ENCODE results near the gene PDE4B.
"Not testable (repeated sequence)": the region's sequence is repeated elsewhere in the genome, so short reads cannot be mapped to it uniquely, and the experiment has no call there.

PDE4B gene

DNA sequence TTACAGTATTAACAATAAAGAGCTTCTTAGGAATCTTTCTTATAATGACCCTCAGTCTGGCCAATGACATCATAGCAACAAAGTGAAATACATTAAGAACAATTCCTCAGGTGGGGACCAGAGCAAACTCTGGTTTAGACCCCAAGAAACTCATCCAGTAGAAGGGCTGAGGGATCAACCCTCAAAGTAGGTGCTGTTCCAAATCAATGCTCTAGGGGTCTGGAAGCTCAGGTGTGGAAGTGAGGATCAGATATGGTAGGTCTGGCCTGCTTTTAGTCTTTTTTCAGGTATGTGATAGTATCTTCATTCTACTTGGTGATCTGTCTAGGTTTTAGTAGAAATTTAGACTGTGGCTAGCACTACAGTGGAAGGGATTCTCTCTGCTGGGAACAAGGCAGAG lies 291.7 kb downstream of the PDE4B start:
- Histone ChIP-seq H3K27ac (no peak overlapping the region), H3K4me1 (ENCODE audit: control insufficient read depth in 1 of 2, insufficient read depth in 1 of 2, low read depth in 1 of 2, low read length in 1 of 2) (no peaks in the 10 kb centered on the region), H3K9me3 (no peaks in the 10 kb centered on the region), H3K36me3 (no peaks in the 10 kb centered on the region), H3K27me3 (no peaks in the 10 kb centered on the region), H3K4me3 (ENCODE audit: low read depth in 1 of 2, low read length in 1 of 2) (no peak overlapping the region)
- TF ChIP-seq, protein P1, sequence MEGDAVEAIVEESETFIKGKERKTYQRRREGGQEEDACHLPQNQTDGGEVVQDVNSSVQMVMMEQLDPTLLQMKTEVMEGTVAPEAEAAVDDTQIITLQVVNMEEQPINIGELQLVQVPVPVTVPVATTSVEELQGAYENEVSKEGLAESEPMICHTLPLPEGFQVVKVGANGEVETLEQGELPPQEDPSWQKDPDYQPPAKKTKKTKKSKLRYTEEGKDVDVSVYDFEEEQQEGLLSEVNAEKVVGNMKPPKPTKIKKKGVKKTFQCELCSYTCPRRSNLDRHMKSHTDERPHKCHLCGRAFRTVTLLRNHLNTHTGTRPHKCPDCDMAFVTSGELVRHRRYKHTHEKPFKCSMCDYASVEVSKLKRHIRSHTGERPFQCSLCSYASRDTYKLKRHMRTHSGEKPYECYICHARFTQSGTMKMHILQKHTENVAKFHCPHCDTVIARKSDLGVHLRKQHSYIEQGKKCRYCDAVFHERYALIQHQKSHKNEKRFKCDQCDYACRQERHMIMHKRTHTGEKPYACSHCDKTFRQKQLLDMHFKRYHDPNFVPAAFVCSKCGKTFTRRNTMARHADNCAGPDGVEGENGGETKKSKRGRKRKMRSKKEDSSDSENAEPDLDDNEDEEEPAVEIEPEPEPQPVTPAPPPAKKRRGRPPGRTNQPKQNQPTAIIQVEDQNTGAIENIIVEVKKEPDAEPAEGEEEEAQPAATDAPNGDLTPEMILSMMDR (IDR thresholded peaks at IDR 0.05): no peak

DNA sequence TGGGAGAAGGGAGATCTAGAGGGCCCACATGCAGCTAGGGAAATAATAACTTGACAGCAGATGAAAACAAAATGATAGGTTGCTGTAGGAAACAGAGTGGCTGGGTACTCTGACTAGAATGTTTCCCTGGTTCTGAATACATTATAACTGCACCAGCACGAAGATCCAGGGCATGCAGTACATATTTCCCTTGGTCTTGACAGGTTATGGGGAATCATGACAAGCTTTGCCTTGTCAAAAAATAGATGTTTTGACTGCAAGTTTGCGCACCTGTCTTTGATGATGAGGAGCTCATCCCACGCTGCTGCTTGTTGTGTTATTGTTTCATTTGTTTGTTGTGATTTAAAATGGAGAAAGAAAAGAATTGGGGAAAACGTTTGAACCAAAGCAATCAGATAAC lies 292.9 kb downstream of the PDE4B start:
- H3K9me3 ChIP-seq: no peaks in the 10 kb centered on the region
- H3K27me3 ChIP-seq: no peaks in the 10 kb centered on the region
- H3K4me3 ChIP-seq (ENCODE audit: low read depth in 1 of 2, low read length in 1 of 2): no peak overlapping the region
- no peaks in the 10 kb centered on the region for H3K4me1 ChIP-seq (ENCODE audit: control insufficient read depth in 1 of 2, insufficient read depth in 1 of 2, low read depth in 1 of 2, low read length in 1 of 2)
- no peaks in the 10 kb centered on the region for H3K36me3 ChIP-seq
- TF ChIP-seq, protein P1 (IDR thresholded peaks at IDR 0.05): no peak
- H3K27ac ChIP-seq: no peak overlapping the region

DNA sequence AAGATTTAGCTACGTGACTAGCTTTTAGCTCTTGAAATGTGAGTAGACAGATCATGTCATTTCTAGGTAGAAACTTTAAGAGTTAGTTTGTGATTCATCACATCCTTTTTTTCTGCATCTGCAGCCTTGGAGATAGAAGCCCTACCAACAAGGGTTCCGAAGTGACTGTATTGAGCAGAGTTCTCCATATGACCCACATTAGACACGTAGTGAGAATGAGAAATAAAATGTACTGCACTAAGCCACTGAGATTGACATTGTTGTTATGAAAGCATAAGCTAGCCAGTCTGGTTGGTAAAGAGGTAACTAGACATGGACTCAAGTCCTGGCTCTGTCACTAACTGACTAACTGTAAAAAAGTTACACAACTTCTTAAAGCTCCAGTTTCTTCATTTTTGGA lies 296.1 kb downstream of the PDE4B start:
- no peak overlapping the region for H3K4me3 ChIP-seq (ENCODE audit: low read depth in 1 of 2, low read length in 1 of 2)
- TF ChIP-seq, protein P1 (IDR thresholded peaks at IDR 0.05): no peak
- H3K27me3 ChIP-seq: no peaks in the 10 kb centered on the region
- H3K4me1 ChIP-seq (ENCODE audit: control insufficient read depth in 1 of 2, insufficient read depth in 1 of 2, low read depth in 1 of 2, low read length in 1 of 2): no peaks in the 10 kb centered on the region
- H3K9me3 ChIP-seq: no peaks in the 10 kb centered on the region
- no peaks in the 10 kb centered on the region for H3K36me3 ChIP-seq
- no peak overlapping the region for H3K27ac ChIP-seq

DNA sequence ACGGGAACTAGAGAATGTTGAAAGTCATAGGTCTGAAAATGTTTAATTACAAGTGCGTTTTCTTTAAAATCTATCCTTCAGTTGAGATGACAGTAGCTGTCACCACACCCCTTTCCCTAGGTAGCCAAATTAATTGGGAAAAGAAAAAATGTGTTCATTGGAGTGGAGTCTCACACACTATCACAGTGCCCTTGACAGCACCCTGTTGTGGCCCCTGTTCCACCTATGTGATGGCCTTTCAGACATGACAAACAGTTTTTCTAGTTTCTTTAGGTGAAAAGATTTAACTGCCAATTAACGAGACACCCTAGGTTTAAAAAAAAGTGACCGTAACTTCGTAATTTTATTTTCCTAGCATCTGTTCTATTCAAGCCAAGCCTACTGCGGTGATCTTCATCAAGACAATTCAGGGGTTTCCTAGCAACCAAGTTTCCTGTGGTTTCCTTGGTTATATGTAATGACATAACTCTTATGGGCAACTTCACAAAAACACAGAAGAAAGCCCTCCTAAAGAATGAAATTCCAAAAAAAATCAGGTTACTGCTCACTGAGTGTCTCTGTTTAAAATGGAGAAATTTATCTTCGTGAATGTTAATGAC lies 298.3 kb downstream of the PDE4B start:
- TF ChIP-seq, protein P1 (IDR thresholded peaks at IDR 0.05): no peak
- no peaks in the 10 kb centered on the region for H3K9me3 ChIP-seq
- no peaks in the 10 kb centered on the region for H3K4me1 ChIP-seq (ENCODE audit: control insufficient read depth in 1 of 2, insufficient read depth in 1 of 2, low read depth in 1 of 2, low read length in 1 of 2)
- no peaks in the 10 kb centered on the region for H3K27me3 ChIP-seq
- no peaks in the 10 kb centered on the region for H3K36me3 ChIP-seq
- H3K4me3 ChIP-seq (ENCODE audit: low read depth in 1 of 2, low read length in 1 of 2): no peak overlapping the region
- H3K27ac ChIP-seq: no peak overlapping the region

DNA sequence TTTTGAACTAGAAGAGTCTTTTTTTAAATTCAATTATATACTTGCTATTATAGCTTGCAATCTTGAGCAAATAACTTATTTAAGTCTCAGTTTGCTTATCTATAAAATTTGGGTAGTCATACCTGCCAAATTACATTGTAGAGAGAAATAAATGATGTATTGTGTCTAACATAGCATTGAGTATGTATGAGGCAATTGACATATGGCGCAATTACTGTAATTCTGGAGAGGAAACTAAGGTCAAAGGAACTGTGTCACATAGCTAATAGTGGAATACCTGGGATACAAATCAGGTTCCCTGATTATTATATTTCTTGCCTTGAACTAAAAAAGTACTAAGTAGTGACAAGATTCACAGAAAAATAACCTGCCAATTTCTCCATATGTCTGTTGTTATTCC lies 302.5 kb downstream of the PDE4B start:
- H3K4me1 ChIP-seq (ENCODE audit: control insufficient read depth in 1 of 2, insufficient read depth in 1 of 2, low read depth in 1 of 2, low read length in 1 of 2): no peaks in the 10 kb centered on the region
- TF ChIP-seq, protein P1 (IDR thresholded peaks at IDR 0.05): no peak
- H3K4me3 ChIP-seq (ENCODE audit: low read depth in 1 of 2, low read length in 1 of 2): no peak overlapping the region
- no peaks in the 10 kb centered on the region for H3K9me3 ChIP-seq
- H3K36me3 ChIP-seq: no peaks in the 10 kb centered on the region
- H3K27me3 ChIP-seq: no peaks in the 10 kb centered on the region
- no peak overlapping the region for H3K27ac ChIP-seq

DNA sequence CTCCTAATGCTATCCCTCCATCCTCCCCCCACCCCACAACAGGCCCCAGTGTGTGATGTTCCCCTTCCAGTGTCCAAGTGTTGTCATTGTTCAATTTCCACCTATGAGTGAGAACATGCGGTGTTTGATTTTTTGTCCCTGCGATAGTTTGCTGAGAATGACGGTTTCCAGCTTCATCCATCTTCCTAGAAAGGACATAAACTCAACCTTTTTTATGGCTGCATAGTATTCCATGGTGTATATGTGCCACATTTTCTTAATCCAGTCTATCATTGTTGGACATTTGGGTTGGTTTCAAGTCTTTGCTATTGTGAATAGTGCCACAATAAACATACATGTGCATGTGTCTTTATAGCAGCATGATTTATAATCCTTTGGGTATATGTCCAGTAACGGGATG lies 308.3 kb downstream of the PDE4B start:
- not testable (repeated sequence) for H3K36me3 ChIP-seq; H3K4me1 ChIP-seq (ENCODE audit: control insufficient read depth in 1 of 2, insufficient read depth in 1 of 2, low read depth in 1 of 2, low read length in 1 of 2); H3K27me3 ChIP-seq; H3K27ac ChIP-seq; H3K4me3 ChIP-seq (ENCODE audit: low read depth in 1 of 2, low read length in 1 of 2); H3K9me3 ChIP-seq

DNA sequence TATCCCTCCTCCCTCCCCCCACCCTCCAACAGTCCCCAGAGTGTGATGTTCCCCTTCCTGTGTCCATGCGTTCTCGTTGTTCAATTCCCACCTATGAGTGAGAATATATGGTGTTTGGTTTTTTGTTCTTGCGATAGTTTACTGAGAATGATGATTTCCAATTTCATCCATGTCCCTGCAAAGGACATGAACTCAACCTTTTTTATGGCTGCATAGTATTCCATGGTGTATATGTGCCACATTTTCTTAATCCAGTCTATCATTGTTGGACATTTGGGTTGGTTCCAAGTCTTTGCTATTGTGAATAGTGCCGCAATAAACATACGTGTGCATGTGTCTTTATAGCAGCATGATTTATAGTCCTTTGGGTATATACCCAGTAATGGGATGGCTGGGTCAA lies 311.4 kb downstream of the PDE4B start:
- H3K27me3 ChIP-seq; H3K4me3 ChIP-seq (ENCODE audit: low read depth in 1 of 2, low read length in 1 of 2); H3K9me3 ChIP-seq; H3K4me1 ChIP-seq (ENCODE audit: control insufficient read depth in 1 of 2, insufficient read depth in 1 of 2, low read depth in 1 of 2, low read length in 1 of 2); H3K27ac ChIP-seq; H3K36me3 ChIP-seq: not testable (repeated sequence)

Data from neutrophil (primary cell).